NOMO-1 (cell line): ENCODE results near the gene SEC31A.
"Not testable (repeated sequence)": the region's sequence is repeated elsewhere in the genome, so short reads cannot be mapped to it uniquely, and the experiment has no call there.

Experiments used
- DNase-seq, 2 experiments: peaks; one replicate each; lab custom pipeline; 2025; ENCODE audit not compliant: unreplicated experiment in 2 of 2; lab: John Stamatoyannopoulos, UW

SEC31A gene

DNA sequence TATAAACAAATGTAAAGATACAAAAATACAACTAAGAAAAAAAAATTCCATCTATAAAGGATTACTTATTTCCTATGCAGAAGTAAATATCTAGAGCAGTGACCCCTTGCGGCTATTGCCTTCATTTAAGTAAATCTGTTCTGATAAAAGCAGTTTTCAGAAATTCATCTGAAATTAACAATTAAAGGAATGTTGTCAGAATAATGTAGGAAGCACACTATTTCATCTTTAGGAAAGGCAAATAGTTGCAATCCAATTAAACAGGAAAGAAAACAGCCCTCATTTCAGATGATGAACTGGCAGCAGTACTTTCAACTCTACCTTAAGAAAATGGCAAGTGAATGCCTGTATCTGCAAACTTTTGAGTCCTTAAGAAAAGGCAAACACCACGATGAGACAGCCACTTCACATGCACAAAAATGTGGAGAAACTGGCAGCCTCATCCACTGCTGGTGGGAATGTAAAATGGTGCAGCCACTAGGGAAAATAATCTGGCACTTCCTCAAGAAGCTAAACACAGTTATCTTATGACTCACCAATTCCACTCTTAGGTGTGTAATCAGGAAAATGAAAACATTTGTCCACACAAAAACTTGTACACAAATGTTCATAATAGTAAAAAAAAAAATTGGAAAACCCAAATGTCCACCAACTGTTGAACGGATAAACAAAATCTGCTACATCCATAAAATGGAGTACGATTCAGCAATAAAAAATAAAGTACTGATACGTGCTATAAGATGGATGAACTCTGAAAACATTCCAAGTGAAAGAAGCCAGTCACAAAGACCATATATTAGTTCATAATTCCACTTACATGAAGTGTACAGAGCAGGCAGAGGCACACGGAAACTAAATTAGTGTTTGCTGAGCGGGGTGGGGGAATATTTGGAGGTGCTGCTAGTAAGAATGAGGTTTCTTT is 7.6 kb upstream of the SEC31A start:
- peak in 1 of 2 experiments; percentile 30 for DNase-seq

GRCh38 chr4:82896755-82897154 is 5.8 kb upstream of the SEC31A start:
- DNase-seq: no peak

GRCh38 chr4:82893942-82894341 is 3.0 kb upstream of the SEC31A start:
- no peak for DNase-seq

DNA sequence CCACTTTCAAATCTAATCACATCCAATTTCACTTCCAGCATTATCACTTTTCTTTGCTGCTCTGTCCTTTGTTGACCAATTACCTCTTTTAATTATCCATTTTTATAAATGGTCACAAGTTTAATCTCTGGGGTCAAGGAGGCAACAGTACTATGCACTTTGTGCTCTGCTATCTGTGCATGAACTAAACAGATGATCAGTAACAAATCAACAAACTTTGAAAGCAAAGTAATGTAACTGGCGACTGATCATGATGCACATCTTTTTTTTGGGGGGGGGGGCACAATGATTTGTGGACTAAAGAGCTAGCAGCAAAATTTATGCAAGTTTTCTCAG is 1.5 kb upstream of the SEC31A start:
- no peak for DNase-seq

DNA sequence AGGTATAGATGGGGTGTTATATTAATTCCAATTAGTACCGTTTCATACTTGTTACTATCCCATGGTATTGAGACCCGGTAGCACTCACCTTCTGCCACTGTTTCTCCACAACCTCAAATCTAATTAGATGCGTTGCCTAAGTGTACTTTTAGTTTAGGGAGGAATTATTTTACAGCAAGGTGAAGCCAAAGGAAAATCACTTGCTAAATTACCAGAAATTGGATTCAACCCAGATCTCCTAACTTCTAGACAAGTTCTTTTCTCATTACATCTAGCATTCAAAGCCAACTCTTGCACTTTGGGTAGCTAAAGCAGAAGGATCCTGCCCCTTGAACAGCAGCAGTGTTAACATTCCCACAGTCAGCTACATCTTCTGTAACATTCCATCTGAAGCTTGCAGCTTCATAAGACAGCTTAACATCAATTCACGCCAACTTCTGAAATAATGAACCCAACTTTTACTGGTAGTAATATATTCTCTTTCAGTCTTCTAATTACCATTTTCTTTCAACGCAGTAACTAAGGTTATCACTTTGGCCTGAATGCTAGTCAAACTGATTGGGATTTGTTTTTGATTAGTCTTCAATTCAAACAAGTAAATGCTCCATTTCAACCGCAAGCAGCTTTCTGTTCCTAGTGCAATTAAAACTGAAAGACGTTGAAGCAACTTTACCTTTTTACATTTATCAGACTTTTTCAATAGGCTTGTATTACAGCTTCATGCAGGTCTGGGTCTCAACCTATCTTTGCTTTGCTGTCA is 934 bp upstream of the SEC31A start:
- no peak for DNase-seq

DNA sequence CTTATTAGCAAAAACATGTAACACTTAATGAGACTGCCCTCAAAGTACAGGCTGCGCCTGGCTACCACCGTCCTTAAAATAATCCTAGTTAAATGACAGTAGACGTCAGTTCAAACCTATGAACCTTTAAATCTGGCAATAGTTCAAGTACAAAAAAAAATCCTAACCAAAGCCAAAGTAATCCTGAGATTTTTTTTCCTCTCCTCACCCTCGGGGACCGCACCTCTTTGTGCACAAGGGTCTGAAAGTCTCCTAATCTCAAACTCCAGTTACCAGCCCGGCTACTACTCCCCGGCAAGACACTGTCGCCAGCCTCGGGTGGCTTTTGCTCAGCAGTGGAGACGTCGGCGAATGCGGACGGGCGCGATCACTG is 439 bp downstream of the SEC31A start:
- no peak for DNase-seq

DNA sequence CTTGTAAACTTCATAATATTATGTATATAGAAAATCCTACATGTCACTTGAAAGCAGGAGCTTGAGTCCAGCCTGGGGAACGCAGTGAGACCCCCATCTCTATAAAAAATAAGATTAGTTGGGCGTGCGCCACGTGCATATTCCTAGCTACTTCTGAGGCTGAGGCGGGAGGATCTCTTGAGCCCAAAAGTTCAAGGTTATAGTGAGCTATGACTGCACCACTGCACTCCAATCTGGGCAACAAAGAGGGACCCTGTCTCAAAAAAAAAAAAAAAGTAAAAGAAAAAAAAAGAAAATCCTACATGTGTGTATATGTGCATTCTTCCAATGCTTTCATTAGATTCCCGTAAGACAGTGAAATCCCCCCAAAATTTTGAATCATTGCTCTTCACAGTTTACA is 1.7 kb downstream of the SEC31A start:
- DNase-seq: no peak

GRCh38 chr4:82886147-82886942 is 4.6 kb downstream of the SEC31A start:
- no peak for DNase-seq

DNA sequence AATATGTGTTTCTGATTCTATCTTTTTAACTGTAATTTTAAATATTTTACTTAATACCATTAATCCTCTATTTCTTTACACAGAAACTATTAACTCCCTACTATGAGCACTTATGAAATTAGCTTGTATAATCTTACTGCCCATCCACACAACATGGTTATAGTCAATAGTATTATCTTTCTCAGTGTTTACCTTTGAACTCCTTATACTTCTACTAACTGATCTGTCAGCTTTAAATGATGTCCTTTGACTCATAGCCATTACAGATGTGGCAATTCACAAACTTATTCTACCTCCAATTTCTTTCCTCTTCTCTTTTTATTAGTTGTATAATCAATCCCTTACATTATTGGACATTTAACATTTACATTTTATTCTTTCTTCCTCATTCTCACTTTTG is 5.5 kb downstream of the SEC31A start:
- DNase-seq: peak in 1 of 2 experiments; percentile 33

- no peak for DNase-seq
Measured at GRCh38 chr4:82868572-82868971, 22.4 kb downstream of the SEC31A start.

DNA sequence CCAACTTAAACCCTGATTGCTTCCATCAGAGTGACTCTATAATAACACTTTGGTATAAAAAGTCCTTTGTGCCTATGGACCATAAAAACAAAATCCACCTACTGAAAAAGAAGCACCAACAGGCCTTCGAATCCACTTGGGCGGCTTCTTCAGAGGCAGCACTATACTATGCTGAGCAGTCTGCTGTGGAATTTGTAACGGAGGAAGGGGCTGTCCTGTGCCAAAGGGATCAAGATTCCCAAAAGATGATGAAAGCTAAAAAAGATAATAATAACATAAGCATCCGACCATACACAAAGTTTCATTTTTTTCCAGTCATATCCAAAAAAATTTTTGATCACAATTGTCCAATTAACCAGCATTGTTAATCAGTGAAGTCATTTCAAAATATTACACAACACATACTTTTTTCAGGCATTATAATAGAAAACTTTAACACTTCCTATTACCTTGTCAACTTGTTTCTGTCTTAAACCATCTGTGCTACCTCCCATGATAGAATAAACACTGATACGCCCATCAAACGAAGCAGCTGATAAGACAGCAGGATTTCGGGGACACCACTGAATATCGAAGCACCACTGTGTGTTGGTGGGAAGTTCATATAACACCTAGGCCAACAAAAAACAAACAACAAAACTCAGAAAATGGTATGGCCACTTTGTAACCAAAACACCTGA is 24.1 kb downstream of the SEC31A start:
- DNase-seq: no peak

- DNase-seq: not testable (repeated sequence)
Measured at GRCh38 chr4:82866033-82866432, 24.9 kb downstream of the SEC31A start.

DNA sequence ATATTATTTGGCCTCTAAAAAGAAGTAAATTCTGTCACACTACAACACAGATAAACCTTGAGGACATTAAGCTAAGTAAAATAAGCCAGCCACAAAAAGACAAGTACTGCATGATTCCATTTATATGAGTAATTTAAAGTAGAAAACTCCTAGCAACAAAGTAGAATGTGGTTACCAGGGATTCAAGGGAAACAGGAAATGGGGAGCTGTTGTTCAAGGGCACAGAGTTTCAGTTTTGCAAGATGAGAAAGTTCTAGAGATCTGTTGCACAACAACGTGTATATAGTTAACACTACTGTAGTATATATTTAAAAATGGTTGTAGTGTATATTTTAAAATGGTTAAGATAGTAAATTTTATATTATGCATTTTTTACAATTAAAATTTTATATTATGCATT is 25.4 kb downstream of the SEC31A start:
- peak; percentile 72 to 93 for DNase-seq

DNA sequence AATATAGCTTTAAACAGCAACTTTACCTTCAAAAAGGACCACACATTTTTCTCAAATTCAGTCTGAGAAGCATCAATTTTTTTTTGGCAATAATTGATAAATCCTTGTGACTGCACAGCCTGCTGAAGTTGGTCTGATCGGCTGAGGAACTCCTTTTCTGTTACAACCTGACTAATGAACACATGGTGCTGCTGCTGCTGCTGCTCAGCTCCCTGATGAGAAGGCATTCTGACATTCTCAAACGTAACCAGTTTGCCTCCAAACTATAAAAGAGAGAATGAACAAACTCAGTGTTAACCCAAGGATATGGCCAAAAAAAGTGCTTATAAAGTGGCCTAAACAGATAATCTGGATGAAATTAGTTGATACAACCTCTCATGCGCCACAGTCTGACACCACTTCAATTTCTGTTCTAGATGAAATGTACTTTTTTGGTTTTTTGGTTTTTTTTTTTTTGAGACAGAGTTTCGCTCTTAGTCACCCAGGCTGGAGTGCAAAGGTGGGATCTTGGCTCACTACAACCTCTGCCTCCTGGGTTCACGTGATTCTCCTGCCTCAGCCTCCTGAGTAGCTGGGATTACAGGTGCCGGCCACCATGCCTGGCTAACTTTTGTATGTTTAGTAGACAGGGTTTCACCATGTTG is 26.5 kb downstream of the SEC31A start:
- DNase-seq: no peak

GRCh38 chr4:82861529-82861928 is 29.4 kb downstream of the SEC31A start:
- DNase-seq: no peak

- DNase-seq: not testable (repeated sequence)
Measured at GRCh38 chr4:82860487-82860886, 30.5 kb downstream of the SEC31A start.

DNA sequence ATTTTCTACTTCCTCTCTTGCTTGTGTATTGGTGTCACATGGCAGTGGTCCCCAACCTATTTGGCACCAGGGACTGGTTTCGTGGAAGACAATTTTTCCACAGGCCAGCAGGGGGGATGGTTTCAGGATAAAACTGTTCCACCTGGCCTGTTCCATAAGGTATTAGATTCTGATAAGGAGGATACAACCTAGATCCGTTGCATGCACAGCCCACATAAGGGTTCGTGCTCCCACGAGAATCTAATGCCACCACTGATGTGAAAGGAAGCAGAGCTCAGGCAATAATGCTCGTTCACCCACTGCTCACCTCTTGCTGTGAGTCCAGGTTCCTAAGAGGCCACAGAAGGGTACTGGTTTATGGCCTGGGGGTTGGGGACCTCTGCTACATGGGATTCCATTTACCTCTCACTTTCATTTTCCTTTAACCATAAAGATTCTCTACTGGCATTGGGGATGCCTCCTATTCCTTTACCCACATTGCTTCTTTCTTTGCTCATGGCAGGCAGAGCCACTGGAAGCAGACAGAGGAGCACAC is 38.1 kb downstream of the SEC31A start:
- no peak for DNase-seq

DNA sequence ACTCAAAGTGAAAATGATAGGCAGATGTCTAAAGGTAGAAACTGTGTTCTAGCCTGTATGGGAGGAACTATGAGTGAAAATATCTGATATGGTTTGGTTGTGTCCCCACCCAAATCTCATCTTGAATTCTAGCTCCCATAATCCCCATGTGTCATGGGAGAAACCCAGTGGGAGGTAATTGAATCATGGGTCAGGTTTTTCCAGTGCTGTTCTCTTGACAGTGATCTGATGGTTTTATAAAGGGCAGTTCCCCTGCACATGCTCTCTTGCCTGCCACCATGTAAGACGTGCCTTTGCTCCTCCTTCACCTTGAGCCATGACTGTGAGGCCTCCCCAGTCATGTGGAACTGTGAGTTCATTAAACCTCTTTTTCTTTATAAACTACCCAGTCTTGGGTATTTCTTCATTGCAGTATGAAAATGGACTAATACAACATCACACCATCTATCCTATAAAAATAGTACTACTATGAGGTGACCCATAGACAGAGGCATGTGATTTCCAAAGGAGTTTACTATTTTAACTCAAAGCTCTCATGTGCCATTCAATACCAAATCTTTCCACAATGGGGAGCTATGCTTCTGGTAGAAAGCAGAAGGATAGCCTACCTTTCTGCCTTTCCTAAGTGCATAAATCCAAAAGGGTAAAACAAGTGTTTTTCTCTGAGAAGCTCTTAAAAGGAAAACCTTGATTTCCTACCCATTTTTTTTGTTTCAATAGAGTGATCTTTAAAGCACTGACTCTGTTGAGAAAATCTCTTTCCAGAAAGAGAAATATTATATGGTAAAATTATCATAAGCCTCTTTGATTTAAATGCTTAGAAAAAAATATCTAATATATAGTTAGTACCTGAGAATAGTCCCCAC is 38.8 kb downstream of the SEC31A start:
- peak in 1 of 2 experiments; percentile 7 for DNase-seq

DNA sequence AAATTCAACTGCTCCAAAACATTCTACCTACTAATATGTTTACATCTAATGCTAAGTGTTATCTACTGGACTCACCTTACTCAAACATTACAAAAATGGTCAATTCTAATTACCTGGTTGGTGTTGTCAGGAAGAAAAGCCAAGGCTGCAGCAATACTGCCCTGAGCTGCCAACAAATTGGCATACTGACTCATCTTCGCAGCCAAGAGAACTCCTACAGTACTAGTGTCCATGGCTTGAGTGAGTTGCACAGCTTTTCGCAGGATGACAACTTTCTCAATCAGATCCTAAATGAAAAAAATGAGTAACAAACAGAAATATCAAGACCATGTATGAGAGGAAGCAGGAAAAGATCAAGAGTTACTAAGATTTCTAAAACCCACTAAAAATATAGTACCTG is 39.6 kb downstream of the SEC31A start:
- DNase-seq: no peak
